Measurements from ENCODE around the gene SPDEF.

GRCh38 chr6:34553750-34554149 lies 2.4 kb downstream of the SPDEF start:
- no peak for TF ChIP-seq CTCF (optimal IDR thresholded peaks at IDR 0.05 in 1 of 3, IDR thresholded peaks at IDR 0.05 in 1 of 3, conservative IDR thresholded peaks at IDR 0.05 in 1 of 3; ENCODE audit: extremely low read depth in 1 of 3, insufficient read depth in 2 of 3, low read length in 3 of 3)
- no peak for TF ChIP-seq EZH2 (IDR thresholded peaks at IDR 0.05; ENCODE audit: low read length)
